ENCODE results near the gene INHBB. TPM values are rescaled to one million over a fixed set of nuclear protein-coding genes. Genes with fewer than 3 reads are reported as not detected.
A peak's percentile ranks its signal among the peaks of the same experiment; 100 is the strongest.
"Not testable (repeated sequence)": the region's sequence is repeated elsewhere in the genome, so short reads cannot be mapped to it uniquely, and the experiment has no call there.

INHBB gene
- total and polyA plus RNA-seq, 7 experiments from 2014 or later = not detected

DNA sequence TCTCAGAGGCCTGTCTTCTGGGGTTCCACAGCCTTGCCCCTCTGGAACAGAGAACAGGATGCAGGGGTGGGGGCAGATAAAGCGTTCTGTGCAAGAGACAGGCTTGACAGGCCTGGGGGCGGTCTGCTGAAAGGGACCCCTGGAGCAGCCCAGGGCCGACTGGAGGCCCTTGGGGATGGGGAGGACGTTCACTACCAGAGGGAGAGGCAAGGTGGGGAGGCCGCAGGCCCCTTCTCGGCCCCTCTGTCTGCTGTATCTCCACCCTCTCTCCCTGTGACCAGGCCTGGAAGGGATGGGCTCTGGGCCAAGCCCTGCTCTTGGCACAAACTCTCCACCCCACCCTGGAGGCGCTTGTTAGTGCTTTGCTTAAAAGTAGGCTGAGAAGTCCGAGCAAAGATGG, 27.3 kb upstream of the INHBB start:
- no peak overlapping the region for H3K27ac Mint-ChIP-seq
- intact Hi-C loops (cut with micrococcal nuclease) = loop anchor here (10.0 kb wide), 2 partner anchors 304 to 564 kb away; partner anchors contain the start of genes EPB41L5 (in 2 of the 2) and PTPN4 (in 1 of the 2)

GRCh38 chr2:120319123-120319522, 26.8 kb upstream of the INHBB start:
- peaks cover 0 to 9% (median 0%) of the 10 kb centered on the region in 5 donors for H3K27me3 Mint-ChIP-seq
- H3K4me3 ChIP-seq (ENCODE audit: low read length) = no peak overlapping the region
- peak overlapping the region in 1 of 9 donors; percentile 27 for H3K27ac Mint-ChIP-seq
- intact Hi-C loops (cut with micrococcal nuclease) = loop anchor here (10.0 kb wide), 2 partner anchors 304 to 564 kb away; partner anchors contain the start of genes EPB41L5 (in 2 of the 2) and PTPN4 (in 1 of the 2)
- ATAC-seq = no peak
- peaks cover 6 to 24% (median 17%) of the 10 kb centered on the region in 7 donors for H3K4me1 Mint-ChIP-seq
- H3K27ac ChIP-seq (ENCODE audit: low read depth, low read length) = no peak overlapping the region
- CTCF ChIA-PET = no interaction called here
- DNase-seq = no peak
- H3K36me3 Mint-ChIP-seq = peaks cover 0 to 1% (median 0%) of the 10 kb centered on the region in 5 donors
- no peaks in the 10 kb centered on the region for H3K36me3 ChIP-seq (ENCODE audit: control insufficient read depth in 2 of 3, insufficient read depth in 3 of 3, low read length in 3 of 3)
- POLR2A ChIA-PET = no interaction called here
- peaks cover 0 to 10% of the 10 kb centered on the region in 2 donors for H3K4me1 ChIP-seq (ENCODE audit: control insufficient read depth in 2 of 2, insufficient read depth in 2 of 2, low read length in 2 of 2)
- H3K4me3 Mint-ChIP-seq = no peak overlapping the region
- H3K9me3 ChIP-seq (ENCODE audit: control insufficient read depth in 2 of 3, low read length in 3 of 3) = no peaks in the 10 kb centered on the region
- no peaks in the 10 kb centered on the region for H3K9me3 Mint-ChIP-seq
- no peaks in the 10 kb centered on the region for H3K27me3 ChIP-seq (ENCODE audit: control insufficient read depth in 2 of 2, insufficient read depth in 2 of 2, low read length in 2 of 2)

More for the DNA sequence above, 27.3 kb upstream of the INHBB start:
- peaks cover 0 to 9% (median 0%) of the 10 kb centered on the region in 5 donors for H3K27me3 Mint-ChIP-seq
- H3K9me3 Mint-ChIP-seq = no peaks in the 10 kb centered on the region
- peaks cover 0 to 15% of the 10 kb centered on the region in 2 donors for H3K4me1 ChIP-seq (ENCODE audit: control insufficient read depth in 2 of 2, insufficient read depth in 2 of 2, low read length in 2 of 2)
- H3K27me3 ChIP-seq (ENCODE audit: control insufficient read depth in 2 of 2, insufficient read depth in 2 of 2, low read length in 2 of 2) = no peaks in the 10 kb centered on the region
- ChIA-PET POLR2A (no interaction called here), CTCF (no interaction called here)
- H3K4me1 Mint-ChIP-seq = peaks cover 7 to 29% (median 22%) of the 10 kb centered on the region in 7 donors
- no peak for DNase-seq
- H3K4me3 Mint-ChIP-seq = no peak overlapping the region
- H3K36me3 Mint-ChIP-seq = peaks cover 0 to 1% (median 0%) of the 10 kb centered on the region in 5 donors
- no peak overlapping the region for H3K27ac ChIP-seq (ENCODE audit: low read depth, low read length)
- no peak overlapping the region for H3K4me3 ChIP-seq (ENCODE audit: low read length)
- no peak for ATAC-seq
- no peaks in the 10 kb centered on the region for H3K9me3 ChIP-seq (ENCODE audit: control insufficient read depth in 2 of 3, low read length in 3 of 3)
- no peaks in the 10 kb centered on the region for H3K36me3 ChIP-seq (ENCODE audit: control insufficient read depth in 2 of 3, insufficient read depth in 3 of 3, low read length in 3 of 3)

DNA sequence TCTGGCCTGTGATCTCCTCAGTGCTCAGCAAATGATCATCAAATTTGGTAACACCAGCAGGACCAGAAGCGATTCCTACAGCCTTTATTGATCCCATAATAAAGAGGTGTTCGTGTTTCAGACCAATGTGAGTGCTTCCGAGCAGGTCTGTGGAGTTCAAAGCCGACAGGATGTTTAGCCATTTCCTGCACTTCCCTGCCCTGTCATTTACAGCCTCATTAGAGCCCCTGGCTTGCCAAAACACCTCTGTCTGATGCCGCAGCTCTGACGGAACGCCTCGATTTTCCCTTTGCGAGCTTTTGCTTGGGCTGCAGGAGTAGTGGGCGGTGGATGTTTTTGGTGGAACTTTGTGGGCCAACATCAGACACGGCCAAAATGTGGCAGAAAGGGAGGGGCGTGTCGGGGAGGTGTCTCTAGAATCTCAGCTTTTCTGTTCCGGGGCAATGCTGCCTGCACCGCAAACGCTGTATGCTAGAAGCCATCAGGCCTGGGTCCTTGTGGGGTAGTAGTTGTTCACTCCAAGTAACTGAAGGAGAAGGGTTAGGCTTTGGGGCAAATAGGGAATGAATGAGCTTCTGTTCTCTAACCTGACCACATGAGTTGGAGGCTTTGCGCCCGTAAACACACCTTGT, 26.1 kb upstream of the INHBB start:
- ATAC-seq (no peak), DNase-seq (no peak)
- peaks cover 0 to 1% (median 0%) of the 10 kb centered on the region in 5 donors for H3K36me3 Mint-ChIP-seq
- no peaks in the 10 kb centered on the region for H3K9me3 Mint-ChIP-seq
- Histone ChIP-seq H3K4me3 (ENCODE audit: low read length) (no peak overlapping the region), H3K36me3 (ENCODE audit: control insufficient read depth in 2 of 3, insufficient read depth in 3 of 3, low read length in 3 of 3) (no peaks in the 10 kb centered on the region), H3K27ac (ENCODE audit: low read depth, low read length) (no peak overlapping the region), H3K4me1 (ENCODE audit: control insufficient read depth in 2 of 2, insufficient read depth in 2 of 2, low read length in 2 of 2) (peaks cover 0 to 3% of the 10 kb centered on the region in 2 donors), H3K27me3 (ENCODE audit: control insufficient read depth in 2 of 2, insufficient read depth in 2 of 2, low read length in 2 of 2) (no peaks in the 10 kb centered on the region), H3K9me3 (ENCODE audit: control insufficient read depth in 2 of 3, low read length in 3 of 3) (no peaks in the 10 kb centered on the region)
- H3K27me3 Mint-ChIP-seq = peaks cover 0 to 9% (median 0%) of the 10 kb centered on the region in 5 donors
- ChIA-PET POLR2A (no interaction called here), CTCF (no interaction called here)
- intact Hi-C loops (cut with micrococcal nuclease) = loop anchor here (10.0 kb wide), 2 partner anchors 305 to 565 kb away; partner anchors contain the start of genes EPB41L5 (in 2 of the 2) and PTPN4 (in 1 of the 2)
- peak overlapping the region in 1 of 9 donors; percentile 27 for H3K27ac Mint-ChIP-seq
- H3K4me1 Mint-ChIP-seq = peaks cover 2 to 17% (median 10%) of the 10 kb centered on the region in 7 donors
- no peak overlapping the region for H3K4me3 Mint-ChIP-seq

GRCh38 chr2:120320318-120320851, 25.6 kb upstream of the INHBB start:
- ATAC-seq (no peak), DNase-seq (no peak)
- peak overlapping the region in 1 of 9 donors; percentile 72 for H3K27ac Mint-ChIP-seq
- Histone ChIP-seq H3K9me3 (ENCODE audit: control insufficient read depth in 2 of 3, low read length in 3 of 3) (no peaks in the 10 kb centered on the region), H3K27ac (ENCODE audit: low read depth, low read length) (no peak overlapping the region), H3K4me1 (ENCODE audit: control insufficient read depth in 2 of 2, insufficient read depth in 2 of 2, low read length in 2 of 2) (no peaks in the 10 kb centered on the region), H3K36me3 (ENCODE audit: control insufficient read depth in 2 of 3, insufficient read depth in 3 of 3, low read length in 3 of 3) (no peaks in the 10 kb centered on the region), H3K4me3 (ENCODE audit: low read length) (no peak overlapping the region), H3K27me3 (ENCODE audit: control insufficient read depth in 2 of 2, insufficient read depth in 2 of 2, low read length in 2 of 2) (no peaks in the 10 kb centered on the region)
- POLR2A ChIA-PET = no interaction called here
- CTCF ChIA-PET = no interaction called here
- intact Hi-C loops (cut with micrococcal nuclease) = no loop called here
- peaks cover 0 to 1% (median 0%) of the 10 kb centered on the region in 5 donors for H3K36me3 Mint-ChIP-seq
- H3K4me3 Mint-ChIP-seq = no peak overlapping the region
- H3K4me1 Mint-ChIP-seq = peaks cover 0 to 12% (median 4%) of the 10 kb centered on the region in 7 donors
- no peaks in the 10 kb centered on the region for H3K9me3 Mint-ChIP-seq
- peaks cover 0 to 9% (median 0%) of the 10 kb centered on the region in 5 donors for H3K27me3 Mint-ChIP-seq

GRCh38 chr2:120320887-120321556, 24.9 kb upstream of the INHBB start:
- H3K4me3 Mint-ChIP-seq; intact Hi-C loops (cut with micrococcal nuclease): not testable (repeated sequence)
- CTCF ChIA-PET = interaction anchor here (1.3 kb wide), 1 partner anchor 8 kb away, joined by 3 read pairs; no protein-coding TSS in a partner anchor

GRCh38 chr2:120321721-120322284, 24.1 kb upstream of the INHBB start:
- no peak for DNase-seq
- ATAC-seq = no peak
- Histone ChIP-seq H3K27ac (ENCODE audit: low read depth, low read length) (no peak overlapping the region), H3K36me3 (ENCODE audit: control insufficient read depth in 2 of 3, insufficient read depth in 3 of 3, low read length in 3 of 3) (no peaks in the 10 kb centered on the region), H3K4me3 (ENCODE audit: low read length) (no peak overlapping the region), H3K9me3 (ENCODE audit: control insufficient read depth in 2 of 3, low read length in 3 of 3) (no peaks in the 10 kb centered on the region), H3K27me3 (ENCODE audit: control insufficient read depth in 2 of 2, insufficient read depth in 2 of 2, low read length in 2 of 2) (no peaks in the 10 kb centered on the region), H3K4me1 (ENCODE audit: control insufficient read depth in 2 of 2, insufficient read depth in 2 of 2, low read length in 2 of 2) (no peaks in the 10 kb centered on the region)
- intact Hi-C loops (cut with micrococcal nuclease) = no loop called here
- Mint-ChIP-seq H3K27ac (peak overlapping the region in 1 of 9 donors; percentile 41), H3K27me3 (peaks cover 0 to 9% (median 0%) of the 10 kb centered on the region in 5 donors), H3K36me3 (peaks cover 0 to 1% (median 0%) of the 10 kb centered on the region in 5 donors), H3K9me3 (no peaks in the 10 kb centered on the region), H3K4me3 (no peak overlapping the region), H3K4me1 (peaks cover 0 to 9% (median 0%) of the 10 kb centered on the region in 7 donors)
- POLR2A ChIA-PET = no interaction called here
- CTCF ChIA-PET = interaction anchor here (1.3 kb wide), 1 partner anchor 8 kb away, joined by 3 read pairs; no protein-coding TSS in a partner anchor

More at GRCh38 chr2:120320887-120321556, 24.9 kb upstream of the INHBB start:
- H3K4me3 ChIP-seq (ENCODE audit: low read length); DNase-seq; ATAC-seq; H3K36me3 ChIP-seq (ENCODE audit: control insufficient read depth in 2 of 3, insufficient read depth in 3 of 3, low read length in 3 of 3); H3K36me3 Mint-ChIP-seq; H3K27me3 Mint-ChIP-seq; POLR2A ChIA-PET; H3K9me3 ChIP-seq (ENCODE audit: control insufficient read depth in 2 of 3, low read length in 3 of 3); H3K27ac Mint-ChIP-seq; H3K4me1 Mint-ChIP-seq; H3K4me1 ChIP-seq (ENCODE audit: control insufficient read depth in 2 of 2, insufficient read depth in 2 of 2, low read length in 2 of 2); H3K27ac ChIP-seq (ENCODE audit: low read depth, low read length); H3K9me3 Mint-ChIP-seq; H3K27me3 ChIP-seq (ENCODE audit: control insufficient read depth in 2 of 2, insufficient read depth in 2 of 2, low read length in 2 of 2): not testable (repeated sequence)
